ENCODE results near the gene RUNX3.

DNA sequence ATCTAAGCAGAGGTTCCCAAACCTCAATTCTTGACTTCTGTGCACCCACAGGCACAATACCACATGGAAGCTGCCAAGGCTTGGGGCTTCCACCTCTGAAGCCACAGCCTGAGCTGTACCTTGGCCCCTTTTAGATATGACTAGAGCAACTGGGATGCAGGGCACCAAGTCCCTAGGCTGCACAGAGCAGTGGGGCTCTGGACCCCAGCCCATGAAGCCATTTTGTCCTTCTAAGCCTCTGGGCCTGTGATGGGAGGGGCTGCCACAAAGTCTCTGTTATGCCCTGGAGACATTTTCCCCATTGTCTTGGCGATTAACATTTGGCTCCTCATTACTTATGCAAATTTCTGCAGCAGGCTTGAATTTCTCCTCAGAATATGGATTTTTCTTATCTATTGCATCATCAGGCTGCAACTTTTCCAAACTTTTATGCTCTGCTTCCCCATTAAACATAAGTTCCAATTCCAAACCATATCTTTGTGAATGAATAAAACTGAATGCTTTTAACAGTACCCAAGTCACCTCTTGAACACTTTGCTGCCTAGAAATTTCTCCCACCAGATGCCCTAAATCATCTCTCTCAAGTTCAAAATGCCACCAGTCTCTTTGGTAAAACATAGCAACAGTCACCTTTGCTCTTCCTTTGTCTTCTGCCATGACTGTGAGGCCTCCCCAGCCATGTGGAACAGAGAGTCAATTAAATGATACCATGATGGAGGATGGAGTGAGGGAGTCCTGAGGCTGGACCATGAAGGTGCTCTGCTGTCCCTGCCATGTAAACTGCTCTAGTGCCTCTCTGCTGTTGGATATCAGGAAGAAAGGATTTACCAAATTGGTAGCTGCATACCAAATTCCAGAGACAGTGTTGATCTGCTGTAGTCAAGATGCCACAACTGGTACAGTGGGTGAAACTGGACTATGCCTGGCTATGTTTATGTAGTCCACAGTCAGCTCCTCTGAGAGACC lies 37.6 kb downstream of the RUNX3 start:
- TF ChIP-seq, protein P1, sequence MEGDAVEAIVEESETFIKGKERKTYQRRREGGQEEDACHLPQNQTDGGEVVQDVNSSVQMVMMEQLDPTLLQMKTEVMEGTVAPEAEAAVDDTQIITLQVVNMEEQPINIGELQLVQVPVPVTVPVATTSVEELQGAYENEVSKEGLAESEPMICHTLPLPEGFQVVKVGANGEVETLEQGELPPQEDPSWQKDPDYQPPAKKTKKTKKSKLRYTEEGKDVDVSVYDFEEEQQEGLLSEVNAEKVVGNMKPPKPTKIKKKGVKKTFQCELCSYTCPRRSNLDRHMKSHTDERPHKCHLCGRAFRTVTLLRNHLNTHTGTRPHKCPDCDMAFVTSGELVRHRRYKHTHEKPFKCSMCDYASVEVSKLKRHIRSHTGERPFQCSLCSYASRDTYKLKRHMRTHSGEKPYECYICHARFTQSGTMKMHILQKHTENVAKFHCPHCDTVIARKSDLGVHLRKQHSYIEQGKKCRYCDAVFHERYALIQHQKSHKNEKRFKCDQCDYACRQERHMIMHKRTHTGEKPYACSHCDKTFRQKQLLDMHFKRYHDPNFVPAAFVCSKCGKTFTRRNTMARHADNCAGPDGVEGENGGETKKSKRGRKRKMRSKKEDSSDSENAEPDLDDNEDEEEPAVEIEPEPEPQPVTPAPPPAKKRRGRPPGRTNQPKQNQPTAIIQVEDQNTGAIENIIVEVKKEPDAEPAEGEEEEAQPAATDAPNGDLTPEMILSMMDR (IDR thresholded peaks at IDR 0.05) = no peak
- TF ChIP-seq POLR2A (IDR thresholded peaks at IDR 0.05) = no peak
